Measurements from ENCODE around the gene SPAG6.

DNA sequence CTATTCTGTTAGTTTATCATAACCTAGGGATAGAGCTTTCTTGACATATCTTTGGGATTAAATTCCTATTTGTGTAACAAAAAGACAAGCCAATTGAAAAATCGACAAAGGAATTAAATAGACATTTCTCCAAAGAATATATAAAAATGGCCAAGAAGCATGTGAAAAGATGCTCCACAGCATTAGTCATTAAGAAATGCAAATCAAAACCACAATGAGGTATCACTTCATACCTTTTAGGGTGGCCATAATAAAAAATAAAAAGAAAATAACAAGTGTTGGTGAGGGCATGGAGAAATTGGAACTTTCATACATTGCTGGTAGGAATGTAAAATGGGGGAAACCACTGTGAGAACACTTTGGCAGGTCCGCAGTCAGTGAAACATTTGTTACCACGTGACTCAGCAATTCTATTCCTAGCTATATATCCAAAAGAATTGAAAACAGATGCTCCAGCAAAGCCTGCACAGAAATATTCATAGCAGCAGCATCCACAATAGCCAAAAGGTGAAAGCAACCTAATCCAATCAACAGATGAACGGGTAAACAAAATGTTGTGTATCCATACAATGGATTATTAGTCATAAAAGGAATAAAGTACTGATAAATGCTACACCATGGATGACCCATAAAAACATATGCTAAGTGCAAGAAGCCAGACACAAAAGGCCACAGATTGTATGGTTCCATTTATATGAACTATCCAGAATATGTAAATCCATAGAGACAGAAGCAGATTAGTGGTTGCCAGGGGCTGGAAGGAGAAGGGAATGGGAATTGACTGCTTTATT lies 20.5 kb downstream of the SPAG6 start:
- TF ChIP-seq, protein P1, sequence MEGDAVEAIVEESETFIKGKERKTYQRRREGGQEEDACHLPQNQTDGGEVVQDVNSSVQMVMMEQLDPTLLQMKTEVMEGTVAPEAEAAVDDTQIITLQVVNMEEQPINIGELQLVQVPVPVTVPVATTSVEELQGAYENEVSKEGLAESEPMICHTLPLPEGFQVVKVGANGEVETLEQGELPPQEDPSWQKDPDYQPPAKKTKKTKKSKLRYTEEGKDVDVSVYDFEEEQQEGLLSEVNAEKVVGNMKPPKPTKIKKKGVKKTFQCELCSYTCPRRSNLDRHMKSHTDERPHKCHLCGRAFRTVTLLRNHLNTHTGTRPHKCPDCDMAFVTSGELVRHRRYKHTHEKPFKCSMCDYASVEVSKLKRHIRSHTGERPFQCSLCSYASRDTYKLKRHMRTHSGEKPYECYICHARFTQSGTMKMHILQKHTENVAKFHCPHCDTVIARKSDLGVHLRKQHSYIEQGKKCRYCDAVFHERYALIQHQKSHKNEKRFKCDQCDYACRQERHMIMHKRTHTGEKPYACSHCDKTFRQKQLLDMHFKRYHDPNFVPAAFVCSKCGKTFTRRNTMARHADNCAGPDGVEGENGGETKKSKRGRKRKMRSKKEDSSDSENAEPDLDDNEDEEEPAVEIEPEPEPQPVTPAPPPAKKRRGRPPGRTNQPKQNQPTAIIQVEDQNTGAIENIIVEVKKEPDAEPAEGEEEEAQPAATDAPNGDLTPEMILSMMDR (IDR thresholded peaks at IDR 0.05), result no peak
- TF ChIP-seq POLR2AphosphoS5 (IDR thresholded peaks at IDR 0.05), result no peak
